Skeletal muscle satellite cell (primary cell): Measurements from ENCODE around the gene WWC2.
"Not testable (repeated sequence)": the region's sequence is repeated elsewhere in the genome, so short reads cannot be mapped to it uniquely, and the experiment has no call there.

ENCODE experiments used
- H3K27me3 ChIP-seq: 2 replicates; pipeline ENCODE4 v1.7.0; 2013; ENCODE audit warnings: low read length; ENCODE audit not compliant: control insufficient read depth, insufficient read depth
- H3K36me3 ChIP-seq: 2 replicates; pipeline ENCODE4 v1.7.0; 2013; ENCODE audit warnings: mild to moderate bottlenecking, control low read depth, low read length; ENCODE audit not compliant: insufficient read depth
- H3K4me1 ChIP-seq: 2 replicates; pipeline ENCODE4 v1.7.0; 2013; ENCODE audit warnings: low read length; ENCODE audit not compliant: control insufficient read depth, insufficient read depth
- H3K4me2 ChIP-seq: 2 replicates; pipeline ENCODE4 v1.7.0; 2013; ENCODE audit warnings: mild to moderate bottlenecking, low read length
- H3K4me3 ChIP-seq: 2 replicates; pipeline ENCODE4 v1.7.0; 2013; ENCODE audit warnings: low read length
- H3K9ac ChIP-seq: 2 replicates; pipeline ENCODE4 v1.7.0; 2013; ENCODE audit warnings: mild to moderate bottlenecking, low read depth, low read length, moderate library complexity
- H3K9me3 ChIP-seq: replicated peaks from 2 replicates; pipeline ENCODE4 v1.7.0; 2013; ENCODE audit warnings: mild to moderate bottlenecking, control low read depth, low read length

The WWC2 gene

DNA sequence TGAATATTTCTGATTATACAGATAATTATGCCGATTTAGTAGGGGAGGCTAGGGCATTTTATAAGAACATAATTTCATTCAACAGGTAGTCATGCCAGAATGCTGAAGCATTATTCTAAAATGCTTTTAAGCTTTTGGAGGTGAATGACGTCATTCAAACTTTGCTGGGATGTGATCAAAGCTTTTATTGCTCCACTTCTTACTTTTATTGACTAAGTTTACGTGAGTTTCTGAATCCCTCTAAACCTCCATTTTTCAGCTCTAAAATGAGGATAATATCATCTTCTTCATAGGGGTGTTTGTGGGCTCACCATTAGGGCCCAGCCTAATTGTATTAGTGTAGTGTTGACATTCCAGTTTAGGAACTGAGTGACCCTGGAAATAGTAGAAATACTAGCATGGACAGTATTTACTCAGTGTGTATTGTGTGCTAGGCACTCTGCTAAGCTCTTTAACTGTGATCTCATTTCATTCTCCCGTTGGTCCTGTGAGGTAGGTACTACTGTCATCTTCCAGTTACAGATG, 3.0 kb downstream of the WWC2 start:
- H3K4me3 ChIP-seq, result peak overlapping the region; percentile 94
- peak overlapping the region; percentile 99 for H3K4me2 ChIP-seq
- no peaks in the 10 kb centered on the region for H3K9me3 ChIP-seq
- no peaks in the 10 kb centered on the region for H3K27me3 ChIP-seq
- H3K36me3 ChIP-seq, result no peaks in the 10 kb centered on the region
- H3K9ac ChIP-seq, result peak overlapping the region; percentile 92
- H3K4me1 ChIP-seq, result peaks cover 37% of the 10 kb centered on the region

- Histone ChIP-seq H3K4me1 (peaks cover 42% of the 10 kb centered on the region), H3K9me3 (no peaks in the 10 kb centered on the region), H3K4me3 (no peak overlapping the region), H3K4me2 (no peak overlapping the region), H3K27me3 (no peaks in the 10 kb centered on the region), H3K36me3 (no peaks in the 10 kb centered on the region), H3K9ac (no peak overlapping the region)
Measured at GRCh38 chr4:183105092-183105491, 6.0 kb downstream of the WWC2 start.

DNA sequence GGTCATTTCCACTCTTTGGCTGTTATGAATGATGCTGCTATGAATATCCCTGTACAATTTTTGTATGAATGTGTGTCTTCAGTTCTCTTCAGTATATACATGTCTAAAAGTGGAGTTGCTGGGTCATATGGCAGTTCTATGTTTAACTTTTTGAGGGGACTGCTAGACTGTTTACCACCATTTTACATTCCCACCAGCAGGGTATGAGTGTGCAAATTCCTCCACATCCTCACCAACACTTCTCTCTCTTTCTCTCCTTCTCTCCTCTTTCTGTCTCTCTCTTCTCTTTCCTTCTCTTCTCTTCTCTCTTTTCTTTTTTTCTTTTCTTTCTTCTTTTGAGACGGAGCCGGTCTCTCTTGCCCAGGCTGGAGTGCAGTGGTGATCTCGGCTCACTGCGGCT, 7.8 kb downstream of the WWC2 start:
- Histone ChIP-seq H3K9me3 (no peaks in the 10 kb centered on the region), H3K9ac (no peak overlapping the region), H3K4me3 (no peak overlapping the region), H3K4me1 (peaks cover 30% of the 10 kb centered on the region), H3K4me2 (no peak overlapping the region), H3K27me3 (no peaks in the 10 kb centered on the region), H3K36me3 (no peaks in the 10 kb centered on the region)

- Histone ChIP-seq H3K4me1 (peaks cover 25% of the 10 kb centered on the region), H3K9ac (no peak overlapping the region), H3K4me3 (no peak overlapping the region), H3K4me2 (no peak overlapping the region), H3K9me3 (no peaks in the 10 kb centered on the region), H3K36me3 (no peaks in the 10 kb centered on the region), H3K27me3 (no peaks in the 10 kb centered on the region)
Measured at GRCh38 chr4:183107891-183108459, 8.9 kb downstream of the WWC2 start.

DNA sequence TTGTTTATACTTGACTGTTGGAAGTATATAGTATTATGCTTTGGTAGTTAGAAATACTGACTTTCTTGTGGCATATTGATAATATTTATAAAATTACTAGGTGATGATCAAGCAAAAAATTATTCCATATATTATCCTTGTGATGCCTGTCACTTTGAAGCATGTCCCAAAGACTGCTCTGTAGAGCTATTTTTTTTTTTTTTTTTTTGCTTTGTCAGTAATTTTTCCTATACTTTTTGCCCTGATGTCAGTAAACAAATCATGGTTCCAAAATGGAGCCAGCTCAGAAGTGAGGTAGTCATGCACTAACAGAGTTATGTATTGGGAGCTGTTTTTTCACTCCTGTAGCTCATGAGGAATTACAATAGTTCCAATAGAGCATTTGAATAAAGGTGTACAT, 11.2 kb downstream of the WWC2 start:
- H3K36me3 ChIP-seq, result no peaks in the 10 kb centered on the region
- H3K4me2 ChIP-seq, result no peak overlapping the region
- H3K9ac ChIP-seq, result no peak overlapping the region
- H3K9me3 ChIP-seq, result no peaks in the 10 kb centered on the region
- H3K4me3 ChIP-seq, result no peak overlapping the region
- no peaks in the 10 kb centered on the region for H3K27me3 ChIP-seq
- peaks cover 18% of the 10 kb centered on the region for H3K4me1 ChIP-seq

GRCh38 chr4:183111452-183111885, 12.4 kb downstream of the WWC2 start:
- Histone ChIP-seq H3K4me3 (no peak overlapping the region), H3K4me1 (peaks cover 18% of the 10 kb centered on the region), H3K4me2 (no peak overlapping the region), H3K9me3 (no peaks in the 10 kb centered on the region), H3K36me3 (no peaks in the 10 kb centered on the region), H3K27me3 (no peaks in the 10 kb centered on the region), H3K9ac (no peak overlapping the region)

- Histone ChIP-seq H3K4me3 (peak overlapping the region; percentile 12), H3K36me3 (no peaks in the 10 kb centered on the region), H3K9ac (peak overlapping the region; percentile 56), H3K9me3 (no peaks in the 10 kb centered on the region), H3K27me3 (no peaks in the 10 kb centered on the region), H3K4me1 (peaks cover 26% of the 10 kb centered on the region), H3K4me2 (peak overlapping the region; percentile 73)
Measured at GRCh38 chr4:183118141-183118540, 19.1 kb downstream of the WWC2 start.

DNA sequence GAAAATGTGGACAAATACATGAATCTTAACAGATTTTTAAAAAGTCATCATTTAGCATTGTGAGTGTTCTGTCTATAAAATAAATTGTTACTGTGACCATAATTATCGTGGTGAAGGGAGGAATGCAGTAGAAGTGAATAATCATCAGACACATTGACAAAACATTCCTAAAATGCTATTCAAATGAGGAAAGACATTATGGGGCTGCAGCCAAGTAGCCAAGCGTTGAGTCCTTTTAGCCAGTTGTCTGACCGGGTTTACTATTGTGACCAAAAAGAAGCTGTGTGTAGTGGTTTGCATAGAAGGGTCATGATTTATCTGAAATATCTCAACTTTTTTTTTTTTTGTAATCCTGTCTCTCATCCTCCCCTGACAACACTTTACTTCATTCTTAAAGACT, 19.5 kb downstream of the WWC2 start:
- H3K9ac ChIP-seq, result peak overlapping the region; percentile 71
- H3K36me3 ChIP-seq, result no peaks in the 10 kb centered on the region
- H3K9me3 ChIP-seq, result no peaks in the 10 kb centered on the region
- no peaks in the 10 kb centered on the region for H3K27me3 ChIP-seq
- peak overlapping the region; percentile 52 for H3K4me3 ChIP-seq
- peaks cover 26% of the 10 kb centered on the region for H3K4me1 ChIP-seq
- H3K4me2 ChIP-seq, result peak overlapping the region; percentile 73

DNA sequence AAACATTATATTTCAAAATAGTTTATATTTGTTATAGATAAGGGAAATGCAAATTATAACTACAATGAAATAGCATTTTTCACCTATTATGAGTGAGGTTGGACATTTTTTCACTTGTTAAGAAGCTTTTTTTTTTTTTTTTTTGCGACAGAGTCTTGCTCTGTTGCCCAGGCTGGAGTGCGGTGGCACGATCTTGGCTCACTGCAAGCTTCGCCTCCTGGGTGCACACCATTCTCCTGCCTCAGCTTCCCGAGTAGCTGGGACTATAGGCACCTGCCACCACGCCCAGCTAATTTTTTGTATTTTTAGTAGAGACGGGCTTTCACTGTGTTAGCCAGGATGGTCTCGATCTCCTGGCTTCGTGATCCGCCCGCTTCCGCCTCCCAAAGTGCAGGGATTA, 22.6 kb downstream of the WWC2 start:
- not testable (repeated sequence) for H3K4me2 ChIP-seq, H3K9ac ChIP-seq, H3K36me3 ChIP-seq, H3K4me3 ChIP-seq, H3K9me3 ChIP-seq, H3K27me3 ChIP-seq
- peaks cover 32% of the 10 kb centered on the region for H3K4me1 ChIP-seq

DNA sequence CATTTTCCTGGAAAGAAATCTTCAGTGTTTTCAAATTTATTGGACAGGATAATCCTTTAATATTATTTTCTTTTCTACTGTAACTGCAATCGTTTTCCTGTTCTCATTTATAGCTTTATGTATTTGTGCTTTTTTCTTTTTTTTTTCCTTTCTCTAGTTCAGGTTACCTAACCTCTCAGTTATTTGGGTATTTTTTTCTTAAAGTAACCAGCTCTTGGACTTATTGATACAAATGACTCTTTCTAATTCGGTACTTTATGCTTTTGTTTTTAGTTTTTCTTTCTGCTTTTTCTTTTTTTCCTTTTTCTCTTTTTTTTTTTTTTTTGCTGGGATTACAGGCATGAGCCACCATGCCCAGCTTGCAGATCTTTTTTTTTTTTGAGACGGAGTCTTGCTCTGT, 25.2 kb downstream of the WWC2 start:
- Histone ChIP-seq H3K4me3 (no peak overlapping the region), H3K36me3 (no peaks in the 10 kb centered on the region)

GRCh38 chr4:183124865-183125264, 25.8 kb downstream of the WWC2 start:
- H3K4me1 ChIP-seq, result peaks cover 10% of the 10 kb centered on the region

More for the DNA sequence above, 25.2 kb downstream of the WWC2 start:
- peak overlapping the region; percentile 34 for H3K9ac ChIP-seq
- H3K9me3 ChIP-seq, result no peaks in the 10 kb centered on the region
- H3K27me3 ChIP-seq, result no peaks in the 10 kb centered on the region
- peaks cover 17% of the 10 kb centered on the region for H3K4me1 ChIP-seq
- H3K4me2 ChIP-seq, result peak overlapping the region; percentile 57

DNA sequence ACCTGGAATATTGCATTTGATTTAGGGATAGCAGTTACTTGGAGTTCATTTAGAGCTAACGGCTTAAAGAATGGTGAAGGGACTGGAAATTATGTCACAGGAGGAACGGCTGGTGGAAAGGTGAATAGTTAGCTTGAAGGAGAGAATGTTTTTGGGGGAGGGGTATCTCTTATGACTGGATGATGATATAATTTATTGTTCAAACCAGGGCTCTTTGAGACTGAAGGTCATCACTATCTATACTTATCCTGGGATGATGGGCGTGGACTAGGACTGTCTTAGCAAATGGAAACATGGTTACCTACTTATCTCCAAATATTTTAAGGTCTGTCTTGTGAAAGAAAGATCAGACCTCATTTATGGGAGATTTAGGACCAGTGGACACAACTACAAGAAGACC, 30.1 kb downstream of the WWC2 start:
- no peak overlapping the region for H3K4me3 ChIP-seq
- H3K9ac ChIP-seq, result no peak overlapping the region
- no peak overlapping the region for H3K4me2 ChIP-seq
- no peaks in the 10 kb centered on the region for H3K27me3 ChIP-seq
- H3K9me3 ChIP-seq, result no peaks in the 10 kb centered on the region
- H3K4me1 ChIP-seq, result peaks cover 13% of the 10 kb centered on the region
- H3K36me3 ChIP-seq, result no peaks in the 10 kb centered on the region

More at GRCh38 chr4:183124865-183125264, 25.8 kb downstream of the WWC2 start:
- no peaks in the 10 kb centered on the region for H3K27me3 ChIP-seq
- no peak overlapping the region for H3K4me2 ChIP-seq
- no peak overlapping the region for H3K9ac ChIP-seq
- no peaks in the 10 kb centered on the region for H3K9me3 ChIP-seq
- H3K36me3 ChIP-seq, result no peaks in the 10 kb centered on the region
- no peak overlapping the region for H3K4me3 ChIP-seq
